ENCODE measurements around the gene ZNF784.

The ZNF784 gene

GRCh38 chr19:55624109-55625003 lies at the start of gene ZNF784:
Gene ZNF784 (minus strand): TSS chr19:55624566. CDS start chr19:55624561, 5 bp downstream.
- Histone ChIP-seq H3K4me3 (ENCODE audit: low read length) (peak within 1 kb of the TSS; percentile 67), H3K9me3 (ENCODE audit: low read length) (no peaks in the 10 kb centered on the region), H3K4me1 (ENCODE audit: insufficient read depth, low read length) (peaks cover 3% of the 10 kb centered on the region), H2AFZ (ENCODE audit: low read depth, low read length) (peak within 1 kb of the TSS; percentile 44), H3K36me3 (ENCODE audit: insufficient read depth, low read length) (peaks cover 21% of the 10 kb centered on the region), H3K27me3 (ENCODE audit: insufficient read depth, low read length) (no peaks in the 10 kb centered on the region)

DNA sequence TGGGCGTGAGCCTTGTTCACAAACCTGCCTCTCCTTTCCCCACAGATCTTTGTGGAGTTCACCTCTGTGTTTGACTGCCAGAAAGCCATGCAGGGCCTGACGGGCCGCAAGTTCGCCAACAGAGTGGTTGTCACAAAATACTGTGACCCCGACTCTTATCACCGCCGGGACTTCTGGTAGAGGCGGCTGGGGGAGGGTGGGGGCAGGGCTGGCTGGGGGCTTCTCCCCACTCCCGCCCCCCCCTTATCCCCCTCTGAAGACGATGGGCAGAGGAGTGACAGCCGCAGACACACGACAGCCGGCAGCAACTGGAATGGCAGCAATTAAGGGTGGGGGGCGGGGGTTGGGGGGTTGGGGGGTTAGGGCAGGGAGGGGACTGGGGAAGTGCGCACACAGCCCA lies 49.5 kb upstream of the ZNF784 start:
- Histone ChIP-seq H3K36me3 (ENCODE audit: insufficient read depth, low read length) (peaks cover 46% of the 10 kb centered on the region), H3K4me3 (ENCODE audit: low read length) (no peak overlapping the region)

DNA sequence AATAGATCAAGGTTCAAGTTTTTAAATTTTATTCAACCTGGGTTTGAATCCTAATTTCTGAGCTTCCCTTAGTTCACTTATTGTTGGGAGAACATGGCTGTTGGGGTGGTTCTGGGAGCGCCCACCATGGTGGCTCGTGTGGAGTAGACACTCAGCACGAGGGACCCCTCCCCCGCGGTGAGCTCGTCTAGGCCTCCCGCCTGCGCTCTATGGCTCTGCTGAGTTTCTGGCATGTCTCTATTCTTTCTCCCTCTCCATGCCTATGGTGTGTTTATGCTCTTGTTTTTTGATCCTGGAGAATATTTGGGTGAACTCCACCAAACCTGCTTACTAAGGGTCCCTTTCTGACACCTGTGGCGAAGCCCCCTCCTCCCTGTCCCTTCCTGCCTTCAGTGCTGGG lies 49.1 kb upstream of the ZNF784 start:
- Histone ChIP-seq H3K36me3 (ENCODE audit: insufficient read depth, low read length) (peaks cover 47% of the 10 kb centered on the region), H3K9me3 (ENCODE audit: low read length) (no peaks in the 10 kb centered on the region), H3K4me3 (ENCODE audit: low read length) (no peak overlapping the region), H3K4me1 (ENCODE audit: insufficient read depth, low read length) (peaks cover 22% of the 10 kb centered on the region), H3K27me3 (ENCODE audit: insufficient read depth, low read length) (no peaks in the 10 kb centered on the region), H2AFZ (ENCODE audit: low read depth, low read length) (no peak overlapping the region)

More for the DNA sequence above, 49.5 kb upstream of the ZNF784 start:
- Histone ChIP-seq H3K27me3 (ENCODE audit: insufficient read depth, low read length) (no peaks in the 10 kb centered on the region), H3K9me3 (ENCODE audit: low read length) (no peaks in the 10 kb centered on the region), H3K4me1 (ENCODE audit: insufficient read depth, low read length) (peaks cover 22% of the 10 kb centered on the region), H2AFZ (ENCODE audit: low read depth, low read length) (no peak overlapping the region)

DNA sequence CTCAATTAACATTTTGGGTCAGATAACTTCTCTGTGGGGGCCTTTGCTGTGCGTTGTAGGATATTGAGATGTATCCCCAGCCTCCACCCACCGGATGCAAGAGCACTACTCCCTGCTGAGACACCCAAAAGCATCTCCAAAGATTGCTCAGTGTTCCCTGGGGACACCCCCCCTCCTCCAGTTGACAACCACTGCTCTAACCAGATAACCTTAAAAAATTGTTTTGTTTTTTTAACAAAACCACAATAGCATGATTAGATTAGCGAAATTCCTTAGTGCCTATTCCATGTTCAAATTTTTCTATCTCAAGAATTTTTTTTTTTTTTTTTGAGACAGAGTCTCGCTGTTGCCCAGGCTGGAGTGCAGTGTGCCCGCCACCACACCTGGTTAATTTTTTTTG lies 48.1 kb upstream of the ZNF784 start:
- peaks cover 46% of the 10 kb centered on the region for H3K36me3 ChIP-seq (ENCODE audit: insufficient read depth, low read length)
- H3K27me3 ChIP-seq (ENCODE audit: insufficient read depth, low read length), result no peaks in the 10 kb centered on the region
- H3K4me1 ChIP-seq (ENCODE audit: insufficient read depth, low read length), result peaks cover 22% of the 10 kb centered on the region
- H2AFZ ChIP-seq (ENCODE audit: low read depth, low read length), result no peak overlapping the region
- H3K9me3 ChIP-seq (ENCODE audit: low read length), result no peaks in the 10 kb centered on the region
- no peak overlapping the region for H3K4me3 ChIP-seq (ENCODE audit: low read length)

DNA sequence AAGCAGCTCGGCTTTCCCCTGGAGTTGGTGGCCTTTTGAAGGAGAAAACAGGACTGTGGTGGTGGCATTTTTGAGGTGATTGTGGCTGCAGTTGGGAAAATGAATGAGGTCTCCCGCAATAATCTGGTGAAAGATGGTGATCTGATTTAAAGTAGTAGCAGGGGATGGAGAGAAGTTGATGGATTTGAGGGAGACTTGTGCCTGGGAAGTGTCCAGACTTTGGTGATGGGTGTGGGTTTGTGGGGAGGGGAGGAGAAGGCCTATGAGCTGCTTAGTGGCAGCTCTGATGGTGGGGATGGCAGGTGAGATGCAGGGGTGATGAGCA lies 46.6 kb upstream of the ZNF784 start:
- peaks cover 60% of the 10 kb centered on the region for H3K36me3 ChIP-seq (ENCODE audit: insufficient read depth, low read length)
- H3K4me3 ChIP-seq (ENCODE audit: low read length), result no peak overlapping the region
- H2AFZ ChIP-seq (ENCODE audit: low read depth, low read length), result no peak overlapping the region
- no peaks in the 10 kb centered on the region for H3K27me3 ChIP-seq (ENCODE audit: insufficient read depth, low read length)
- peaks cover 14% of the 10 kb centered on the region for H3K4me1 ChIP-seq (ENCODE audit: insufficient read depth, low read length)
- H3K9me3 ChIP-seq (ENCODE audit: low read length), result no peaks in the 10 kb centered on the region

- Histone ChIP-seq H3K27me3 (ENCODE audit: insufficient read depth, low read length) (no peaks in the 10 kb centered on the region), H3K4me1 (ENCODE audit: insufficient read depth, low read length) (peaks cover 13% of the 10 kb centered on the region), H3K36me3 (ENCODE audit: insufficient read depth, low read length) (peaks cover 64% of the 10 kb centered on the region), H3K4me3 (ENCODE audit: low read length) (no peak overlapping the region), H3K9me3 (ENCODE audit: low read length) (no peaks in the 10 kb centered on the region), H2AFZ (ENCODE audit: low read depth, low read length) (no peak overlapping the region)
Measured at GRCh38 chr19:55670280-55671053, 46.1 kb upstream of the ZNF784 start.

GRCh38 chr19:55669418-55670279 lies 45.3 kb upstream of the ZNF784 start:
- Histone ChIP-seq H3K9me3 (ENCODE audit: low read length) (no peaks in the 10 kb centered on the region), H2AFZ (ENCODE audit: low read depth, low read length) (no peak overlapping the region), H3K27me3 (ENCODE audit: insufficient read depth, low read length) (no peaks in the 10 kb centered on the region), H3K36me3 (ENCODE audit: insufficient read depth, low read length) (peaks cover 67% of the 10 kb centered on the region), H3K4me1 (ENCODE audit: insufficient read depth, low read length) (peaks cover 13% of the 10 kb centered on the region), H3K4me3 (ENCODE audit: low read length) (no peak overlapping the region)

DNA sequence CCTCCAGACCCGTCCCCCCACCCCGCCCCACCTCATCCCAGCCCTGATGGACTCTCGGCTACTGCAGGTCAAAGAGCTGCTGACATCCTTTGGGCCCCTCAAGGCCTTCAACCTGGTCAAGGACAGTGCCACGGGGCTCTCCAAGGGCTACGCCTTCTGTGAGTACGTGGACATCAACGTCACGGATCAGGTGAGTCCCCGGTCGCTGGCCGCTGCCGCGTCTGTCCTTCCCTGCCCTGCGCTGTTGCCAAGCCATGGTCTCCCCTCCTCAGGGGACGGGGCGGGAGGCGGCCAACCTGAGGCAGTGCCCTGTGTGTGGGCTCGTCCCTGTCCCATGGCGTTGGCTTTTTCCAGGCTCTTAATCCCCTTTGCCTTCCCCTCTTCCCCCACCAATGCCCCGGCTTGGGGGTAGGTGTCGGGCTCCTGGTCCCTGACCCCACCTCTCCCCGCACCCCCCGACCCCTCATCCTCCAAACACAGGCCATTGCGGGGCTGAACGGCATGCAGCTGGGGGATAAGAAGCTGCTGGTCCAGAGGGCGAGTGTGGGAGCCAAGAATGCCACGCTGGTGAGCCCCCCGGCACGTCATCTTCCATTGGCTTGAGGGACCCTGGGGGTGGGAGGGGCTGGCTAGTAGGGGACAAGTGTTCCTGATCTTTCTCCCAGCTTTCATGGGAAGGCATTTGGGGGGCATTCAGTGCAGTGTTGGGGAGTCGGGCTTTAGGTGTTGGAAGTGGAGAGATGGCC lies 44.4 kb upstream of the ZNF784 start:
- no peaks in the 10 kb centered on the region for H3K9me3 ChIP-seq (ENCODE audit: low read length)
- no peak overlapping the region for H3K4me3 ChIP-seq (ENCODE audit: low read length)
- peaks cover 73% of the 10 kb centered on the region for H3K36me3 ChIP-seq (ENCODE audit: insufficient read depth, low read length)
- no peaks in the 10 kb centered on the region for H3K27me3 ChIP-seq (ENCODE audit: insufficient read depth, low read length)
- H2AFZ ChIP-seq (ENCODE audit: low read depth, low read length), result no peak overlapping the region
- peaks cover 8% of the 10 kb centered on the region for H3K4me1 ChIP-seq (ENCODE audit: insufficient read depth, low read length)

DNA sequence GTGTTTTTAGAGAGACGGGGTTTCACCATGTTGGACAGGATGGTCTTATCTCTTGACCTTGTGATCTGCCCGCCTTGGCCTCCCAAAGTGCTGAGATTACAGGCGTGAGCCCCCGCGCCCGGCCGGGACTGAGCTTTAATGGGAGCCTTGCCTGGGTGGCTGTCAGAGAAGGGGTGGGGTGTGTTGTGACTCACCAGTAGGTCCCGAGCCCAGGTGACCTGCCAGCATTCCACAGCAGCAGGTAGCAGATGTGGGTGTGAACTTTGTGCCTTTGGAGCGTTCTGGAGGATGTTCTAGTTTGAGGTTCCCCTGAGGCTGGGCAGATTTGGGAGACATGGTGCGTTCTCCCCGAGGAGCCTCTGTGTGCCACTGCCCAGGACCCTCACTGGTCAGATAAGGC lies 43.6 kb upstream of the ZNF784 start:
- H3K36me3 ChIP-seq (ENCODE audit: insufficient read depth, low read length), result peaks cover 75% of the 10 kb centered on the region
- H2AFZ ChIP-seq (ENCODE audit: low read depth, low read length), result no peak overlapping the region
- no peak overlapping the region for H3K4me3 ChIP-seq (ENCODE audit: low read length)
- H3K9me3 ChIP-seq (ENCODE audit: low read length), result no peaks in the 10 kb centered on the region
- H3K4me1 ChIP-seq (ENCODE audit: insufficient read depth, low read length), result no peaks in the 10 kb centered on the region
- H3K27me3 ChIP-seq (ENCODE audit: insufficient read depth, low read length), result no peaks in the 10 kb centered on the region

GRCh38 chr19:55667511-55667910 lies 43.1 kb upstream of the ZNF784 start:
- Histone ChIP-seq H3K27me3 (ENCODE audit: insufficient read depth, low read length) (no peaks in the 10 kb centered on the region), H3K9me3 (ENCODE audit: low read length) (no peaks in the 10 kb centered on the region), H2AFZ (ENCODE audit: low read depth, low read length) (no peak overlapping the region), H3K4me3 (ENCODE audit: low read length) (no peak overlapping the region), H3K4me1 (ENCODE audit: insufficient read depth, low read length) (no peaks in the 10 kb centered on the region), H3K36me3 (ENCODE audit: insufficient read depth, low read length) (peaks cover 79% of the 10 kb centered on the region)

- Histone ChIP-seq H3K4me3 (ENCODE audit: low read length) (no peak overlapping the region), H2AFZ (ENCODE audit: low read depth, low read length) (no peak overlapping the region), H3K9me3 (ENCODE audit: low read length) (no peaks in the 10 kb centered on the region), H3K36me3 (ENCODE audit: insufficient read depth, low read length) (peaks cover 83% of the 10 kb centered on the region), H3K27me3 (ENCODE audit: insufficient read depth, low read length) (no peaks in the 10 kb centered on the region), H3K4me1 (ENCODE audit: insufficient read depth, low read length) (no peaks in the 10 kb centered on the region)
Measured at GRCh38 chr19:55667006-55667381, 42.6 kb upstream of the ZNF784 start.

DNA sequence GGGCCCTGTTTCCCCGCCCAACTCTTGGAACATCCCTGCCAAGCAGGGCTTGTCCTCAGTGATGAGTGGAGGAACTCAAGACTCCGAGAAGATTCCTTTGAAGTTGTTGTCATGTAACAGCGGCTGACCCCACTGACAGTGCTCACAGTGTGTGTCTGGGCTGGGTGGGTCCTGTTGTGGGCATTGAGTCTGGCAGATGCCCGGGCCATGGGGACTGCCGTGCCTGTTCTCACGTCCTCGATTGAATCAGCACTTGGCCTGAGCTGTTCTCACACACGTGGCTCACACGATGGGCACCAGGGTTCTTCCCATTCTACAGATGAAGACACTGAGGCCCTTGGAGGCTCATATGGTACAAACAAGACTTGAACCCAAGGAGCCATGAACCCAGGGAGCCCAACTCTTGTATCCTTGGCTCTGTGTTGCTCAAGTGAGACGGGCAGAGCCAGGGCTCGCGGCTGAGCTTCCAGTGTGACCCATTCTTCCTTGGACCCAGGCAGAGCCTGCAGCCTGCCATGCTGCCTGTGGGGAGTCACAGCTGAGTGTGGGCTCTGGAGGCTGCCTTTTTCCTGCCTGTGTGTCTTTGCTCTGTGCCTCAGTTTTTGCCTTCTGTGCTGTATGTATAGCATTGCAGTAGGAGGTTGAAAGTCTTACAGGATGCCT lies 42.1 kb upstream of the ZNF784 start:
- peaks cover 86% of the 10 kb centered on the region for H3K36me3 ChIP-seq (ENCODE audit: insufficient read depth, low read length)
- H3K9me3 ChIP-seq (ENCODE audit: low read length), result no peaks in the 10 kb centered on the region
- H3K4me1 ChIP-seq (ENCODE audit: insufficient read depth, low read length), result no peaks in the 10 kb centered on the region
- H2AFZ ChIP-seq (ENCODE audit: low read depth, low read length), result no peak overlapping the region
- no peaks in the 10 kb centered on the region for H3K27me3 ChIP-seq (ENCODE audit: insufficient read depth, low read length)
- no peak overlapping the region for H3K4me3 ChIP-seq (ENCODE audit: low read length)
